A172 (cell line): ENCODE measurements around the gene SLC23A3. TPM values are rescaled to one million over a fixed set of nuclear protein-coding genes. Genes with fewer than 3 reads are reported as not detected.

Experiments used
- DNase-seq: peaks from one replicate; pipeline ENCODE4 v3.0.0-alpha.2; 2015; ENCODE audit warnings: low spot score
- total RNA-seq: library from RNA; depleted of rRNA; stranded (reverse); fragments of >200 nt; shearing (Covaris generic); gene quantifications from 2 replicates; pipeline ENCODE4 v1.2.3, GENCODE V29; 2014

The SLC23A3 gene
- total RNA-seq, 1 experiment from 2014 or later: 0.67 TPM

DNA sequence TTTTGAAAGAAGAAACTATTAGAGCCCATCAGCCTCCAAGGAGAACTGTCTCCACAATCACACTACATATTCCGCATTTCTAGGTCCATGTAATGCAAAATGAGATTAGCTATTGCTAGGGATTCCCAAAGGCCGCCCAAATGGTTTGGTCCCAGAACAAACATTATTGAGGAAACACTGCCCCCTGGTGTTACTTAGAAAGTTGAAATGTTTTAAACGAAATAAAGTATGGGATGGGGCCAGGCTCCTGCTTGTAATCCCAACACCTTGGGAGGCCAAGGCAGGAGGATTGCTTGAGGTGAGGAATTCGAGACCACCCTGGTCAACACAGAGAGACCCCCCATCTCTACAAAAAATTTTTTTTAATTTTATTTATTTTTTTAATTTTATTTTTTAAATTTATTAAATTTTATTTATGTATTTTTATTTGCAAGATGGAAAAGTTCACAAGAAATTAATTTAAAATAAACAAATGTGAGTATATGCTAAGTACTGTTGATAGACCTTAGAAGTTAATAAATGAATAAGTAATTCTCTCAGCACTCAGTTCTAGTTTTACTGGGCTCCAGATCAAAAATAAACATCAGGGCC, 14.7 kb downstream of the SLC23A3 start:
- DNase-seq: peak; percentile 77

GRCh38 chr2:219149667-219150066, 20.2 kb downstream of the SLC23A3 start:
- DNase-seq: no peak

GRCh38 chr2:219142329-219142728, 27.5 kb downstream of the SLC23A3 start:
- peak; percentile 91 for DNase-seq

DNA sequence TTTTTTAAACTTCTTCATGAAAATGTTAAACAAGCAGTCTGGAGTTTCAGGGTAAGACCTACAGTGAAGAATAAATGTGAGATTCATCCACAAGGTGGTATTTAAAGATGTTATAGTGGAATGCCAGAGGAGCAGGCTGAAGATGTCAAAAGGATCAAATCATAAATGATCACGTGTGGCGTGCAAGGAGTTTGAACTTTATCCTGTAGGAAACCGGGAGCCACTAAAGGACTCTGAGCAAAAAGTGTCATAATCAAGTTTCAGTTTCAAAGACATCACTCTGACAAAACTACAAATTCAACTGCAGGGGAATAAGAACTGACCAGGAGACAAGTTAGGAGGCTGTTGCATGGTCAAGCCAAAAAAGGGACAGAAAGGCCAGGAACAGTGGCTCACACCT, 29.1 kb downstream of the SLC23A3 start:
- no peak for DNase-seq

- no peak for DNase-seq
Measured at GRCh38 chr2:219133976-219134375, 35.9 kb downstream of the SLC23A3 start.

GRCh38 chr2:219131744-219132143, 38.1 kb downstream of the SLC23A3 start:
- no peak for DNase-seq

DNA sequence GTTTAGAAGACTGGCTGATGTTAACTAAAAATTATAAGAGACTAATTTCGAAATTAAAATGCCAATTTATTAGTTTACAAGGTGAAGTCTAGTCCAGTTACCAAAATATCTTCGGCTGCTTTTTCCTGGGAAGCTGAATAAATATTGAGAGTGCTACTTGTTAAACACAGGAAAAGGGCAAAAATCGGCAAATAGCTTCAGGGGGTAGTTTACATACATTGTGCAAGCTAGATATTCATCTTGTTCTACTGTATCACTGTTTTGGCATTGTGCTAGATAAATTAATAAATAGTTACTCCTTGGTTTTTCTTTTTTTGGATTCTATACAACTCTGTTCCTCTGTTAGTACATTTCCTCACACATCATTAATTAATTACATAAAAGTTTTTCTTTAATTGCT, 38.5 kb downstream of the SLC23A3 start:
- DNase-seq: no peak

DNA sequence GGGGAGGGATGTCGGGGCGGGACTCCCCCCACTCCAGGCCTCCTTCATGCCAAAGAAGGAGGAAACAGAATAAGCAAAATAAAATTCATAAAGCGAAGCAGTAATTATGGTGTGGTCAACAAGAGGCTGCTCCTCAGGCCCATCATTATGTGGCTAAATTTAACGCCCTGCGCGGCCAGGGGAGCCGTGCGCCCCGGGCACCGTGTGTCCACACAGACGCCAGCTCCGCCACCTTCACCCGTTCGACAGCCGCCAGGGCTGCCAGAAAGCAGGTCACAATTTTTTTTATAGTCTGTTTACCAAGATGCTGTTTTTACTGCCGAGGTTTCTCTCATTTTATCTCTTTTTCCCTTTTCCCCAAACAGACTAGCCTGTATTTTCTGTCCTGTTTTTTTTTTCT, 40.2 kb downstream of the SLC23A3 start:
- DNase-seq: no peak

- DNase-seq: no peak
Measured at GRCh38 chr2:219128396-219128795, 41.4 kb downstream of the SLC23A3 start.

DNA sequence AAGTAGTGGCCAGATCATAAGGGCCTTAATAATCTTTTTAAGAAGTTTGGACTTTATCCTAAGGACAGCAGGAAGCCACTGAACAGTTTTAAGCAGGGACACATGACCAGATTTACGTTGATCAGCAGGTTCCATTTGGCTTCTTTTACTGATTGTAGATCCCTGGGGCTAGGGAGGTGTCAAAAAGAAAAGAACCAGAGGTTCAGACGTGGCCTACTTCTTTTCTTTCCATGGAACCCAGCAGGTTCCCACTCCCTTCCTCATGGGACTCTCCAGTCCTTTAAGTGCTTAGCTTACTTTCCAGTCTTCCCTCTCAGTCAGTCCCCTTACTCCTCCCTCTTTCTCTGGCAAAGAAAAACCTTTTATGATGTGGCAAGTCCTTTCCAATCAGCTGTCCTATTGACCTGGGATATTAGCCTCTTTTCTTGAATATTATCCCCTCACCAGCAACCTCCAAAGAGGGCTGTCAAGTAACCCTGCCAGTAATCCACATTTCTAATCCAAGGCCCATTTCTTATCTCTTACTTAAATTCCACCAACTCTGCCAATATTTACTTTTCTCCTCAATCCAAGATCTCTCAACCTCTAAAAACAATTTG, 42.7 kb downstream of the SLC23A3 start:
- no peak for DNase-seq

DNA sequence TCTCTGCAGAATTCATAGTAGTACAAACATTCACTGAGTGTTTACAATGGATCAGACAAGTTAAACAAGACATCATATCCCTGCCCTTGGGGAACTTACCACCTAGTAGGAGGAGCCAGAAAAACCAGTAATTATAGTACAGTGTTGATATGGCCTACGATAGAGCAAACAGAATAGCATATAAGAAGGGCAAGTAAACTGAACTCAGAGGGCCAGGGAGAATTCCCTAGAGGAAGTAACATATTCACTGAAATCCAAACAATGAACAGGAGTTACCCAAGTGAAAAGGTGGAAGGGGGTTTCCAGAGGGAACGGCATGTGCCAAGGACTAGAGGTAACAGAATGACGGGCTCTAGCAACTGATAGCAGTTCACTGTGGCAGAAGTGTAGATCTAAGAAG, 43.3 kb downstream of the SLC23A3 start:
- no peak for DNase-seq

- DNase-seq: no peak
Measured at GRCh38 chr2:219125886-219126270, 44.0 kb downstream of the SLC23A3 start.

- DNase-seq: peak; percentile 93
Measured at GRCh38 chr2:219125225-219125885, 44.5 kb downstream of the SLC23A3 start.

DNA sequence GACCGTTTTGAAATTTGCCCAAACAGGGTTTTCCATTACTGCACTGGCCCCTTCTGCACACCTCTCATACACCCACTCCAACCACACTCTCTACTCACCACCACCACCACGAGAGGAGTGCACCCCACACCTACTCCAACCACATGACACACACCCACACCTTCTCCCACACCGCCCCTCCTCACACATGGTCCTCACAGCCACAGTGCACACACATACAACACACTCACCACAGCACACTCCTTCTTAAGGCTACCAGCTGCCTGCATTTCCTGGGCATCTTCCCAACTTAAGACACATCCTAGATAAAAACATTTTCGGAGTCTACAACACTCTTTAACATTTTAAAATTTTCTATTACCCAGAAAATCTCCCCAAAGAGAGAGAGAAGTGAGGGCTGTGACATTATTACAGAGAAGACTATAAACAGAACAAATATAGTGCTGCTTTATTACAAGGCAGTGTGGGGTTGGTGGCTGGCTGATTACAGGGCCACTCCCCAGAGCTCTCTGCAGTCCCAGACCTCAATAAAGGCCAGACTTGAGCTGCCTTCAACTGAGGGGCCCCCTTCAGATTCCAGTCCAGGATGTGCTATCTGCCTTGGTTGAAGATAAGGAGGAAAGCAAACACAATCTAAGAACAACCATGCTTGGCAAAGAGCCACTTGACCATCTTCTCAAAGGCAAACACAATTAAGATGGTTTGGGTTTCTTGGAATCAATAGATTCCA, 45.3 kb downstream of the SLC23A3 start:
- DNase-seq: peak; percentile 11

- DNase-seq: no peak
Measured at GRCh38 chr2:219123356-219124135, 46.3 kb downstream of the SLC23A3 start.

- DNase-seq: no peak
Measured at GRCh38 chr2:219122202-219122980, 47.4 kb downstream of the SLC23A3 start.

GRCh38 chr2:219120082-219120481, 49.7 kb downstream of the SLC23A3 start:
- DNase-seq: no peak

DNA sequence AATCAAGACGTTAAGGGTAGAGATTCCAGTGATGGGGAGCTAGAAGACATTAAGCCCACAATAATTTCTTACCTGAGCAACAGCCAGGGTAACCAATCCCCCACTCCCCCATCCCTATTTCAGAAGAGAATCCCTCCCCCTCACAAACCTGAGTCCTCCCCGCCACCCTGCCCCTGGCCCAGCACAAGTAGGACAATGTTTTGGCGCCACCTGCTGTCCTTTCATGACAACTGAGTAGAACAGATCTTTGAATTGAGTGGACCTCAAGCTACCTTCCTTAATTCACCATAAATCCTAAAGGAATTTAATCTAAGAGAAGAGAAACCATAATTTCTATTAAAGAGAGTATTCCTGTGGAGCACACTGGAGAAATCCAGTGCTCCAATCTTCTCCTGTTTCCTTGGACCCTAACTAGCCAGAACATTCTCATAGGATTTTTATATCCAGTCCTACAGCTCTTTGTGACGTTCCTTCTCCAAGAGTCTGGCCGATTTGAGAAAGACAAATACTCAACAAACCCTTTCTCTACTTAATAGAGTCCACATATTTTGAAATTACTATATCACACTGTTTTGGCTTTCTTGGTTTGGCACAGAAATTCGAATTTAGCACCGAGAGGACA, 50.3 kb downstream of the SLC23A3 start:
- DNase-seq: peak; percentile 43

GRCh38 chr2:219118504-219118903, 51.3 kb downstream of the SLC23A3 start:
- DNase-seq: no peak

DNA sequence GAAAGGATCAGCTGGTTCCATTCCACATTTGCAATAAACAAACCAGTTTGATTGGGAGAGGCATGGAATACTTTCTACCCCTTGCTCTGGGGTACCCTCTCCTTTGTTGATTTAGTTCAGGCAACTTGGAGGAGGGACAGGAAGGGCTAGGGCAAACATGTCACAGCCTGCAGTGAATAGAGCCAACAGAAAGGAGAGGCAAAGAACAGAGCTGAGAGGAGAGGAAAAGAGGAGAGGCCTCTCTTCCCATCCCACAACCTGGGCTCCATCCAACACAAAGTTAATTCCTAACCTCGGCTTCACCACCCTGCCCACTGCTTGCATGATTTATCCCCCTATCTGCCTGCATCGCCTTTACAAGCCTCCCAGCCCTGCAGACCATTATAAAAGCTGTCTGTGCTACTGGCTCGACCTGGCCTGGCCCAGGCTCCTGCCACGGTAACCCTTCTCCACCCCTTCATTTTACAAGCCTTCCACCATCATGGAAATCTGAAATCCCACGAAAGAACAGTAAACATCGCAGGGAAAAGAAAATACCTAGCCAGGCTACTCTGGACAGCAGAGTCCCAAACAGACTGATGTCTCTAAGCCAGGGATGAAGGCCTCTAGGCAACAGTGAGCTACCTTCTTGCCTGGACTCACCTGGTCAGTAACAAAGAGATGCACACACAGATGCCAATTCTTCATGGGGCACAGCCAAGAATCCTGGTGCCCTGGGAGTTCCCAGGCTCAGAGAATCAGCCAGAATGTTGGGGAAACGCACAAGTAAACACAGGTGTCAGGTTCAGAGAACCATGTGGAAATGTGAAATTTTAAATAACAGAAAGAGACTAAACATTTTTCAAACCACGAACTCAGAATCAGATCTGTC, 52.8 kb downstream of the SLC23A3 start:
- DNase-seq: no peak
